Stimulated activated effector memory CD8-positive, alpha-beta T cell treated with anti-CD3 and anti-CD28 coated beads, Interleukin-12 subunit alpha, Interleukin-12 subunit beta, amount 100 ng/mL, for 72 hours (primary cell): ENCODE measurements around the gene PKDCC.
"Not testable (repeated sequence)": the region's sequence is repeated elsewhere in the genome, so short reads cannot be mapped to it uniquely, and the experiment has no call there.

Experiments
- ATAC-seq: fragments of 150-1000 bp; cut with Tn5 transposase; 2 replicates; pipeline ENCODE4 v1.10.0; 2021
- DNase-seq, 2 donors: peaks; one replicate each; pipeline ENCODE4 v3.0.0; 2021 to 2022; ENCODE audit warnings: low spot score in 2 of 2
- H3K27ac Mint-ChIP-seq: one replicate; pipeline ENCODE4 v1.8.0; 2022; ENCODE audit warnings: mild to moderate bottlenecking, mixed read lengths
- H3K36me3 Mint-ChIP-seq: one replicate; pipeline ENCODE4 v1.8.0; 2022; ENCODE audit warnings: mild to moderate bottlenecking, mixed read lengths
- H3K4me1 Mint-ChIP-seq: one replicate; pipeline ENCODE4 v1.8.0; 2022; ENCODE audit warnings: mixed read lengths
- H3K4me3 Mint-ChIP-seq: one replicate; pipeline ENCODE4 v1.8.0; 2022; ENCODE audit warnings: mild to moderate bottlenecking, mixed read lengths
- H3K9me3 Mint-ChIP-seq: one replicate; pipeline ENCODE4 v1.8.0; 2022; ENCODE audit warnings: mixed read lengths

Gene PKDCC

DNA sequence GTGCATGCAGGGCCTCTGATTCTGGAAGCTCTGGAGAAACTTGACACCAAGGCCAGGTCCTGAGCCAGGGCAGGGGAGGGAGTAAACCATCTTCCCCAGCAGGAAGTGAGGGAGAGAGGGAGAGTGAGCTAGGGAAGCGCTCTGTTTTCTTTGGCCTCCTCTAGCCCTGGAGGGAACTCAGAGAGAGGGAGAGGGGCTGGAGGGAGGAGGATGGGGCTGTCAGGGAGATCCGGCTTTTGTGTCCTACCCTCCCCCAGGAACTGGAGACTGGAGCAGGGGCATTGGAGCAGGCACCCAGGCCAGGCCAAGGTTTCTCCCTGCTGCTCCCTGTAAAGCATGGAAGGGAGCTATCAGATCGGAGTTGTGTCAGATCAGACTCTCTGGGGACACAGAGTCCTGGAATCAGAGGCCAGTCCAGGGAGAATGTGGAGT is 22.7 kb upstream of the PKDCC start:
- ATAC-seq, result no peak
- Mint-ChIP-seq H3K27ac (no peak overlapping the region), H3K4me1 (peaks cover 11% of the 10 kb centered on the region)

DNA sequence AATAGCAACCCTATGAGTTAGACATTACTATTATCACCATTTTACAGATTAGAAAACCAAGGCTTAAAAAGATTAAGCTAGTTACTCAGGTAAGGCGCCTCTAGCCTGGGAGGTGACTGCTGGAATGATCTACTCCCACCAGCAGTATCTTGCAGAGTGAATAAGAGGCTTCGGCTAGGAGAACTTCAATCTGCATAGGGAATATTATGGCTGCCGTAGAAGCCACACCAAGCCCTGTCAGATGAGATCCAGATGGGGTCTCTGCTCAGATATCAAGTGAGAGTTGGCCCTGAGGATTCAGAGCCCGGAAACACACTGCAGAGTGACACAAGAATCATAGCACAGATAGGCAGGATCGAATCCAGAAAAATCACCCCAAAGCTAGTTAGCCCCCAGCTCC is 21.5 kb upstream of the PKDCC start:
- peaks cover 11% of the 10 kb centered on the region for H3K4me1 Mint-ChIP-seq

More for the DNA sequence above, 22.7 kb upstream of the PKDCC start:
- Mint-ChIP-seq H3K36me3 (no peaks in the 10 kb centered on the region), H3K4me3 (no peak overlapping the region), H3K9me3 (no peaks in the 10 kb centered on the region)
- no peak for DNase-seq

DNA sequence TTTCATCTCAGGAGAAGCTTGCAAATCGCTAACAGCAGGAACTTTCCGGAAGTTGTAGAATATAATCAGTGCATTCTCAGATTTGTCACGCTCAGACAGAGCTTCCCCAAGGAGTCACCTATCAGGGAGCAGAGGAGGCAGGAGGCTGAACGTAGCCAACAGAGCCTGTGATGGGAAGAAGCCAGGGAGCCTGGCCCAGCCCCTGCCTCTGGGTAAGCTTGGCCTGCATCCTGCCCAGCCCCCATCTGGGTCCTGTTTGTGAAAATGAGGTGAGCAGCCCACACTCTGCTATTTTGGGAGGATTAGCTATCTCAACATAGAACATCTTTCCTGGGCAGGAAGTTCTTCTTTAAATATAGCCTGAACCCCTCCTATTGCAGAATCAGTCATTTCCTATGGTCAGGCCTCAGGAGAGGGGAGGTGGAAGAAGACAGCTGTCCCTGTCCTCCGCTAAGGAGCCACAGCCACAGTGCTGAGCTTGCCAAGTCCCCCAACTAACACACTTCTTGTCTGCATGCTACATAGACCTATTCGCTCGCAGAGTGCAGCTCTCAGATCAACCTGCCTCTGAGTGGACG is 19.2 kb upstream of the PKDCC start:
- Mint-ChIP-seq H3K27ac (no peak overlapping the region), H3K4me3 (no peak overlapping the region), H3K9me3 (no peaks in the 10 kb centered on the region), H3K4me1 (peaks cover 21% of the 10 kb centered on the region), H3K36me3 (no peaks in the 10 kb centered on the region)
- ATAC-seq (no peak), DNase-seq (no peak)

More for the DNA sequence above, 21.5 kb upstream of the PKDCC start:
- H3K4me3 Mint-ChIP-seq, result no peak overlapping the region
- DNase-seq (no peak), ATAC-seq (no peak)
- no peaks in the 10 kb centered on the region for H3K9me3 Mint-ChIP-seq
- H3K36me3 Mint-ChIP-seq, result no peaks in the 10 kb centered on the region
- no peak overlapping the region for H3K27ac Mint-ChIP-seq

DNA sequence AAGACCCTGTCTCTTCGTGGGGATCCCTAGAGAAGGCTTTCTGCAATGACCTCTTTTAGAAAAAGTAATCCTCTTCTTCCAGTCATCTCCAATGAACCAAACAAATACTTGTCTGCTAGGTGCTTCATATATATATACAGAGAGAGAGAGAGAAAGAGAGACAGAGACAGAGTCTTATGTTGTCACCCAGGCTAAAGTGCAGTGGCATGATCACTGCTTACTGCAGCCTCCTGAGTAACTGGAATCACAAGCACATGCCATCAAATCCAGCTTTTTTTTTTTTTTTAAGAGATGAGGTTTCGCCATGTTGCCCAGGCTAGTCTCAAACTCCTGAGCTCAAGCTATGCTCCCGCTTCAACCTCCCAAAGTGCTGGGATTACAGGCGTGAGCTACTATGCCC is 18.6 kb upstream of the PKDCC start:
- DNase-seq (no peak), ATAC-seq (no peak)
- H3K4me3 Mint-ChIP-seq, result no peak overlapping the region
- peaks cover 21% of the 10 kb centered on the region for H3K4me1 Mint-ChIP-seq
- H3K36me3 Mint-ChIP-seq, result no peaks in the 10 kb centered on the region
- H3K27ac Mint-ChIP-seq, result no peak overlapping the region
- no peaks in the 10 kb centered on the region for H3K9me3 Mint-ChIP-seq

GRCh38 chr2:42029639-42030199 is 18.1 kb upstream of the PKDCC start:
- Mint-ChIP-seq H3K4me1 (peaks cover 21% of the 10 kb centered on the region), H3K27ac (no peak overlapping the region), H3K9me3 (no peaks in the 10 kb centered on the region), H3K4me3 (no peak overlapping the region), H3K36me3 (no peaks in the 10 kb centered on the region)
- no peak for ATAC-seq
- no peak for DNase-seq

DNA sequence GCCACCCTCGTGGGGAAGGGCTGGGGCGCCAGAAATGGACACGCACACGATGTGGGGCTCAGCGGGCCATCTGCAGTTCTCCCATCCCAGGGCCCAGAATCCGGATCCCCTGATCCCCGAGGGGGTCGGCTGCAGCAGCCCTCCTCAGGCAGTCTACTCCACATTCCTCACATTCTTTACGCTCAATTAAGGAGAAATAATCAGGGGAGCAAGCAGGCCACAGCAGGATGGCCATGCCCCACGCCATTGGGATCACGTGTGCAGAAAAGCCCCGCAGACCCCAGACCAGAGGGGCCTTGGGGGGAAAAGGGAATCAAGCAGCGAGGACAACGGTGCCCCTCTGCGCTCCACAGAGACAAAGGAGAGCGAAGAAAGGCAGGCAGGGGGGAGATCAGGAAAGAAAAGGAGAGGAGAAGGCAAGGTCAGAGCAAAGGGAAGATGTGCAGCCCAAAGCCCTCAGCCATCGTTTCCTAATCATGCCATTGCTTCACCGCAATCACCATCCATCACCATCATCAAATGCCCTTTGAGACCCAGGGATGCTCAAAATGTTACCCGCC is 17.5 kb upstream of the PKDCC start:
- H3K4me1 Mint-ChIP-seq, result peaks cover 21% of the 10 kb centered on the region
- no peak overlapping the region for H3K27ac Mint-ChIP-seq

GRCh38 chr2:42030829-42031228 is 17.0 kb upstream of the PKDCC start:
- no peaks in the 10 kb centered on the region for H3K9me3 Mint-ChIP-seq
- no peak for DNase-seq
- no peak for ATAC-seq
- H3K36me3 Mint-ChIP-seq, result no peaks in the 10 kb centered on the region
- peaks cover 21% of the 10 kb centered on the region for H3K4me1 Mint-ChIP-seq
- H3K4me3 Mint-ChIP-seq, result no peak overlapping the region
- H3K27ac Mint-ChIP-seq, result peak overlapping the region; percentile 58

More for the DNA sequence above, 17.5 kb upstream of the PKDCC start:
- Mint-ChIP-seq H3K4me3 (no peak overlapping the region), H3K9me3 (no peaks in the 10 kb centered on the region), H3K36me3 (no peaks in the 10 kb centered on the region)
- DNase-seq (no peak), ATAC-seq (no peak)

DNA sequence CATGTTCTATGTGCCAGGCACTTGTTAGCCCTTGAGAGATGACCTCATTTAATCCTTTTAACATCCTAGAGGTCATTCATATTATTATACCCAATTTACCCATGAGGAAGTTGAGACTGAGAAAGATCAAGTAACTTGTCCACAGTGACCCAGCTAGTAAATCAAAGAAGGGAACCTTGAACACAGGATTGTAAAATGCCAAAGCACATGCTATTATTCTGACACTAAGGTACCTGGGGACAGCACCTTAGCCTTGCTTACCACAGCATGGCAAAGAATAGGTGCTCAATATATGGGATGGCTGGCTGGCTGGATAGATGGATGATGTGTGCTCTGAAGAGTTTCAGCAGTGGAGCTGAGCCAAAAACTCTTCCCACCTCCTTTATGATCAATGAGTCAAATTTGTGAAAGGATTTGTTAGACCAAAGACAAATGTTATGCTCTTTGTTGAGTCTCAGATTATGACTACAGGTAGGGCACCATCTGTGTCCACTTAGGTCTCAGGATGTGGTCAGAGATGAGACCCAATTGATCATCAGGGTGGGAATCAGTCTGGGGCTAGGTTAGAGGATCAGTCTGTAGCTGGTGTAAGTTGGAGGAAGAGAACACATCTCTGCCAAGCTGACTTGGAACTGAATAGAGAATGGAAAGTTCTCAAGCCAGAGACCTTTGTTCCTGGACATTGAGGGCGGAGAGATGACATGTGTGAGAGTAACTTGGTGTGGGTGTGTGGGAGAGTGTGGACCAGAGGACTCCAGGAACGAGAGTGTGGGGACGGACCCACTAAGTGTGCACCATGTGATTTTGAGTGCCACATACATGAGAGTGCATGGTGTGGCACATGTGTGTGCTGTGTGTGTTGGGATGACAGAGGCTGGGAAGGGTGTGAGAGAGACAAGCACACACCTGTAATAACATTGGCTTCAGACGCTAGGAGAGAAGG is 16.3 kb upstream of the PKDCC start:
- H3K36me3 Mint-ChIP-seq, result no peaks in the 10 kb centered on the region
- no peaks in the 10 kb centered on the region for H3K9me3 Mint-ChIP-seq
- H3K27ac Mint-ChIP-seq, result peak overlapping the region; percentile 58
- ATAC-seq (no peak), DNase-seq (no peak)
- H3K4me1 Mint-ChIP-seq, result peaks cover 21% of the 10 kb centered on the region
- H3K4me3 Mint-ChIP-seq, result no peak overlapping the region

- Mint-ChIP-seq H3K36me3 (no peaks in the 10 kb centered on the region), H3K4me3 (no peak overlapping the region), H3K27ac (no peak overlapping the region), H3K9me3 (no peaks in the 10 kb centered on the region), H3K4me1 (peaks cover 21% of the 10 kb centered on the region)
- ATAC-seq, result no peak
- DNase-seq, result no peak
Measured at GRCh38 chr2:42032224-42032620, 15.6 kb upstream of the PKDCC start.

GRCh38 chr2:42032745-42033144 is 15.1 kb upstream of the PKDCC start:
- H3K4me3 Mint-ChIP-seq, result no peak overlapping the region
- ATAC-seq (no peak), DNase-seq (no peak)
- no peaks in the 10 kb centered on the region for H3K9me3 Mint-ChIP-seq
- no peak overlapping the region for H3K27ac Mint-ChIP-seq
- H3K4me1 Mint-ChIP-seq, result peaks cover 21% of the 10 kb centered on the region
- H3K36me3 Mint-ChIP-seq, result no peaks in the 10 kb centered on the region

- not testable (repeated sequence) for ATAC-seq, H3K9me3 Mint-ChIP-seq, H3K27ac Mint-ChIP-seq, DNase-seq, H3K4me3 Mint-ChIP-seq, H3K36me3 Mint-ChIP-seq
- peaks cover 11% of the 10 kb centered on the region for H3K4me1 Mint-ChIP-seq
Measured at GRCh38 chr2:42034096-42034495, 13.7 kb upstream of the PKDCC start.

- Mint-ChIP-seq H3K4me3 (no peak overlapping the region), H3K9me3 (no peaks in the 10 kb centered on the region), H3K27ac (no peak overlapping the region), H3K4me1 (peaks cover 11% of the 10 kb centered on the region), H3K36me3 (no peaks in the 10 kb centered on the region)
- DNase-seq, result no peak
- no peak for ATAC-seq
Measured at GRCh38 chr2:42035241-42035640, 12.6 kb upstream of the PKDCC start.

- ATAC-seq, result no peak
- Mint-ChIP-seq H3K9me3 (no peaks in the 10 kb centered on the region), H3K4me1 (peaks cover 11% of the 10 kb centered on the region), H3K27ac (no peak overlapping the region), H3K4me3 (no peak overlapping the region), H3K36me3 (no peaks in the 10 kb centered on the region)
- DNase-seq, result no peak
Measured at GRCh38 chr2:42036413-42036812, 11.4 kb upstream of the PKDCC start.

GRCh38 chr2:42036940-42037339 is 10.9 kb upstream of the PKDCC start:
- no peaks in the 10 kb centered on the region for H3K36me3 Mint-ChIP-seq
- peaks cover 5% of the 10 kb centered on the region for H3K4me1 Mint-ChIP-seq
- DNase-seq, result no peak
- no peak overlapping the region for H3K27ac Mint-ChIP-seq
- ATAC-seq, result no peak
- H3K9me3 Mint-ChIP-seq, result no peaks in the 10 kb centered on the region
- H3K4me3 Mint-ChIP-seq, result no peak overlapping the region

DNA sequence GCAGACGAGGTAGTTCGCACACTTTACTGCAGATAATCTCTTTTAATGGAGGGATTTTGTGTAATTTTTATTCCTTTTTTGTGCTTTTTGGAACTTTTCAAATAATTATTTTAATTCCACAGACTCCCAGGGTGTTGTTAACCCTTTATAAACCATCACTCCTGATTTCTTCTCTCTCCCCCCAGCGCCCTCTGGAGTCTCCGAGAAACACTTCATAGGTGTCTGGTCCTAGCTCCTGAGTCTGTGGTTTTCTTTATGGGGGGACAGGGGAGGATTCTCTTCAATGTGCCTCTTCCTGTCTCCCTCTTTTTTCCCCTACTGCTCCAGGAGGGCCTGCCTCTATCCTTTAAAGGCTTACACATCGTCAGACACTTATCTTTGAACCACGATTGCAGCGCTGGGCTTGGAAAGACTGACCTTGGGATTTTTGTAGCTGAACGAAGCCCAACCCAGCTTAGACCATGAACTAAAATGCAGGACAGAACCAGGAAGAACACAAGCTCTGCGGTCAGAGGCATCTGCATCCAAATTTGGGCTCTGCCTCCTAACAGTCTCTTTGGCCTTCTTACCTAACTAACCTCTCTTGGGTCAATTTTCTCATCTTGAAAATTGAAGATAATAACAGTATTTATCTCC is 7.1 kb upstream of the PKDCC start:
- DNase-seq (no peak), ATAC-seq (no peak)
- H3K4me1 Mint-ChIP-seq, result no peaks in the 10 kb centered on the region
- H3K36me3 Mint-ChIP-seq, result no peaks in the 10 kb centered on the region
- no peaks in the 10 kb centered on the region for H3K9me3 Mint-ChIP-seq
- H3K4me3 Mint-ChIP-seq, result no peak overlapping the region
- no peak overlapping the region for H3K27ac Mint-ChIP-seq
